ENCODE results near the gene RPN2.

DNA sequence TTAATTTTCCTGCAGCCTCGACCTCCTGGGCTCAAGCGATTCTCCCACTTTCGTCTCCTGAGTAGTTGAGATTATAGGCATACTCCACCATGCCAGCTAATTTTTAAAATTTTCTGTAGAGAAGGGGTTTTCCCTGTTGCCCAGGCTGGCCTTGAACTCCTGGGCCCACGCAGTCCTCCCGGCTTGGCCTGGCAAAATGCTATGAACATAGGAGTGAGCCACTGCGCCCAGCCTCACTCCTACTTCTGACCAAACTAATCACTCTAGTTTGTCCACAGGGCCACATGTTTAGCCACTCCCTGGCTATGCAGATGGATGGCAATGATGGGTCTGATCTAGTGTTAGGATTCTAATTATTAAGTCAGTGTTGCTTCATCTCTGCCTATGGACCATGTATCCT is 31.9 kb upstream of the RPN2 start:
- no peak for TF ChIP-seq CTCF (optimal IDR thresholded peaks at IDR 0.05 in 1 of 3, IDR thresholded peaks at IDR 0.05 in 1 of 3, conservative IDR thresholded peaks at IDR 0.05 in 1 of 3; ENCODE audit: extremely low read depth in 1 of 3, insufficient read depth in 2 of 3, low read length in 3 of 3)
- no peak for TF ChIP-seq EZH2 (IDR thresholded peaks at IDR 0.05; ENCODE audit: low read length)

Measured in keratinocyte (primary cell).